Suprapubic skin (tissue), 4 donors: ENCODE data around the gene SLC35F2. TPM values are rescaled to one million over a fixed set of nuclear protein-coding genes. Genes with fewer than 3 reads are reported as not detected.

Experiments used
- DNase-seq, 2 donors: peaks; one replicate each; pipeline ENCODE4 v3.0.0-alpha.2; 2019; ENCODE audit warnings: low spot score in 2 of 2
- H3K27ac ChIP-seq: fragments of 200-600 bp; sonication (generic); one replicate; pipeline ENCODE4 v1.5.1; 2019
- H3K27me3 ChIP-seq: fragments of 200-600 bp; sonication (generic); one replicate; pipeline ENCODE4 v1.5.1; 2019
- H3K36me3 ChIP-seq: fragments of 200-600 bp; sonication (generic); one replicate; pipeline ENCODE4 v1.5.1; 2019
- H3K4me1 ChIP-seq: fragments of 200-600 bp; sonication (generic); one replicate; pipeline ENCODE4 v1.5.1; 2019
- H3K4me3 ChIP-seq: fragments of 200-600 bp; sonication (generic); one replicate; pipeline ENCODE4 v1.5.1; 2019; ENCODE audit warnings: mild to moderate bottlenecking
- H3K9me3 ChIP-seq: fragments of 200-600 bp; sonication (generic); one replicate; pipeline ENCODE4 v1.5.1; 2019
- EP300 ChIP-seq: sonication (generic); formaldehyde crosslinking; IDR thresholded peaks from one replicate; pipeline ENCODE4 v1.6.1; 2017; ENCODE audit warnings: antibody characterized with exemption
- POLR2A ChIP-seq, 2 donors: fragments of 450-650 bp; IDR thresholded peaks; one replicate each; pipeline ENCODE4 v1.6.1; 2017; ENCODE audit warnings: antibody characterized with exemption in 2 of 2, mild to moderate bottlenecking in 2 of 2, moderate library complexity in 2 of 2
- POLR2AphosphoS5 ChIP-seq, 3 donors: sonication (generic); formaldehyde crosslinking; IDR thresholded peaks; one replicate each; pipeline ENCODE4 v1.6.1; 2017; ENCODE audit warnings: antibody characterized with exemption in 3 of 3
- whole genome bisulfite sequencing: methylation state at CpG from one replicate; pipeline ENCODE4 v1.1.5; 2018; 5-methylcytosine and 5-hydroxymethylcytosine counted together
- total RNA-seq, 4 donors: library from RNA; depleted of rRNA; stranded (reverse); fragments of >200 nt; gene quantifications; one replicate each; pipeline ENCODE4 v1.1.0, GENCODE V29; 2016
- TF ChIP-seq, protein P1 (sequence below), 2 donors: fragments of 200-600 bp in 1 of 2; fragments of 450-650 bp in 1 of 2; sonication (generic) in 1 of 2; IDR thresholded peaks; one replicate each; pipeline ENCODE4 v1.5.1; 2016 to 2019; ENCODE audit warnings: antibody characterized with exemption in 2 of 2, mild to moderate bottlenecking in 1 of 2, moderate library complexity in 1 of 2

Gene SLC35F2
- total RNA-seq, 4 donors from 2014 or later, result 28.5 to 43.0 (median 33.7) TPM

DNA sequence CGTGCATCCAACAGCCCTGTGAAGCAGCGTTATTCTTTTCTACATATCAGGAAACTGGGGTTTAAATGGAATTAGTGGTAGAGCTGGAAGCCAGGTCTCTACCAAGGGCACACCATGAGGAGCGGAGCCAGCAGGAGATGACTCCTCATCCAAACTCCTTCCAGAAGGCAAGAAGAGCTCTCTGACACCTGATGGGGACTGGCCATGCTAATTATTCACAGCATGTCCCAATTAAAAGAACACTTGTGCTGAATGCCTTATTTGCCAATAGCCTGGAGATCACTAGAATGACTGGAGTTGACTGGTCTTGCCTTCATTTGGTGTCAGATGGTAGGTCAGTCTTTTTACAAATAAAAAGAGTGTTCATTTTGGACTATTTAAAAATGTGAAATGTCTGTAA is 113.9 kb downstream of the SLC35F2 start:
- no peak overlapping the region for H3K4me3 ChIP-seq
- H3K27me3 ChIP-seq, result no peaks in the 10 kb centered on the region
- H3K9me3 ChIP-seq, result no peaks in the 10 kb centered on the region
- H3K4me1 ChIP-seq, result no peaks in the 10 kb centered on the region
- no peak overlapping the region for H3K27ac ChIP-seq
- WGBS, result 85% methylated on average over 3 of the region's 3 CpGs
- H3K36me3 ChIP-seq, result no peaks in the 10 kb centered on the region
- TF ChIP-seq EP300 (no peak), POLR2A (IDR thresholded peaks at IDR 0.05) (no peak), POLR2AphosphoS5 (IDR thresholded peaks at IDR 0.05) (no peak)
- TF ChIP-seq, protein P1, sequence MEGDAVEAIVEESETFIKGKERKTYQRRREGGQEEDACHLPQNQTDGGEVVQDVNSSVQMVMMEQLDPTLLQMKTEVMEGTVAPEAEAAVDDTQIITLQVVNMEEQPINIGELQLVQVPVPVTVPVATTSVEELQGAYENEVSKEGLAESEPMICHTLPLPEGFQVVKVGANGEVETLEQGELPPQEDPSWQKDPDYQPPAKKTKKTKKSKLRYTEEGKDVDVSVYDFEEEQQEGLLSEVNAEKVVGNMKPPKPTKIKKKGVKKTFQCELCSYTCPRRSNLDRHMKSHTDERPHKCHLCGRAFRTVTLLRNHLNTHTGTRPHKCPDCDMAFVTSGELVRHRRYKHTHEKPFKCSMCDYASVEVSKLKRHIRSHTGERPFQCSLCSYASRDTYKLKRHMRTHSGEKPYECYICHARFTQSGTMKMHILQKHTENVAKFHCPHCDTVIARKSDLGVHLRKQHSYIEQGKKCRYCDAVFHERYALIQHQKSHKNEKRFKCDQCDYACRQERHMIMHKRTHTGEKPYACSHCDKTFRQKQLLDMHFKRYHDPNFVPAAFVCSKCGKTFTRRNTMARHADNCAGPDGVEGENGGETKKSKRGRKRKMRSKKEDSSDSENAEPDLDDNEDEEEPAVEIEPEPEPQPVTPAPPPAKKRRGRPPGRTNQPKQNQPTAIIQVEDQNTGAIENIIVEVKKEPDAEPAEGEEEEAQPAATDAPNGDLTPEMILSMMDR (IDR thresholded peaks at IDR 0.05), result no peak
- no peak for DNase-seq

DNA sequence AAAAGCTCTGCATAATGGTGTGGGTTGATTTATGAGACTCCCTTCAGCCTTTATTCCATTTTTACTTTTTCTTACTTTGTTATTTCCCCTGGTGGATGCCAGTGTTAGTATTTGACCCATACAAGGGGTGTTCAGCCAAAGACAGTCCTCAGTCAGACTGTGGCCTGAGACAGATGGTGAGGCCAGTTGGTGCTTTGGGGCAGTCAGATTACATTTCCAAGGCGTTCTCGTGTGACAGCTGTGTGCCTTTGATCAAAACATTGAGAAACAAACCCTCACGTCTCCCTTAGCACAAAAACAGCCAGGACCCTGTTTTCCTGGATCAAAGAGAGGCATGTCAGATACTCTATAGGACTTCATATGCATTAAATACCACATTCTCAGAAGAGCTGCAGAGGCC is 115.4 kb downstream of the SLC35F2 start:
- Histone ChIP-seq H3K4me3 (no peak overlapping the region), H3K27me3 (no peaks in the 10 kb centered on the region), H3K9me3 (no peaks in the 10 kb centered on the region), H3K27ac (no peak overlapping the region), H3K36me3 (no peaks in the 10 kb centered on the region), H3K4me1 (no peaks in the 10 kb centered on the region)
- no peak for DNase-seq
- WGBS, result 48% methylated on average over 3 of the region's 3 CpGs
- TF ChIP-seq, protein P1 (IDR thresholded peaks at IDR 0.05), result no peak
- TF ChIP-seq POLR2AphosphoS5 (IDR thresholded peaks at IDR 0.05), result no peak
- TF ChIP-seq POLR2A (IDR thresholded peaks at IDR 0.05), result no peak
- no peak for TF ChIP-seq EP300

DNA sequence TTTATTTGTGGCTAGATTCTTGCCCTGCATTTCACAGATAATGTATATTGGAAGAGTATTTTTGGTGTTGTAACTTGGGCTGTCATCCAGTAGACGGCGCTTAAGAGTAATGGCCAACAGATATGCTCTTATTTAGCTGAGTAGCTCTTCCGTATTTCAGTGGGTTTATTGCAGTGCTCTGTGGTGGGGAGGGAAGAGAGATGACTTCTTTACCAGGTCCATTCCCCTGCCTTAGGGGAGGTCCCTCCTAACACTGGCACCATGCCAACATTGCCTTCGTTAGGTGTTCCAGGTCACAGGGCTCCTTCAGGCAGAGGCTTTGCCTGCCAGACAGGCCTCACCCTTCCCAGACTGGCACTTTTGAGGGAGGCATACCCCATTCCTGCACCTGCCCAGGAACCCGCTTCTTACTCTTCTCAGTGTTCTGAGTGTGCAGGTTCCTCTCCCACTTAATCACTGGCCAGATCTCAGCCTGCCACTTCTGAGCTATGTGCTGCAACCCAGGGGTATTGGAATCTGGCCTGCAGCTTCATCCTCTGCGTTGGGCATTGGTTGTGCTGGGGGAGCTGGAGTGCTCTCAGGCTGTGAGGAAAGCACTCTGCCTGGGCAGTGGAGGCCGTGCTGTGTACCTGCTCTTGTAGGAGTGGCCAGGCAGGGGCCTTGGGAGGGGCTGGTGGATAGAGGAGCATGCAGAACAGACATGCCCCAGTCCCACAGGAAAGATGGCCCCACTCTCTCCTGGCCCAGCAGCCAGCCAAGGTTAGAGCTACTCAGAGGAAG is 117.4 kb downstream of the SLC35F2 start:
- TF ChIP-seq EP300, result no peak
- TF ChIP-seq POLR2AphosphoS5 (IDR thresholded peaks at IDR 0.05), result no peak
- TF ChIP-seq, protein P1 (IDR thresholded peaks at IDR 0.05), result no peak
- no peak for TF ChIP-seq POLR2A (IDR thresholded peaks at IDR 0.05)
- DNase-seq, result no peak
- 48% methylated on average over 5 of the region's 7 CpGs for WGBS

More for the DNA sequence above, 117.4 kb downstream of the SLC35F2 start:
- no peak overlapping the region for H3K4me3 ChIP-seq
- H3K9me3 ChIP-seq, result no peaks in the 10 kb centered on the region
- H3K27ac ChIP-seq, result no peak overlapping the region
- H3K27me3 ChIP-seq, result no peaks in the 10 kb centered on the region
- H3K4me1 ChIP-seq, result no peaks in the 10 kb centered on the region
- H3K36me3 ChIP-seq, result no peaks in the 10 kb centered on the region

Other genes with a start within 250 kb of the SLC35F2 start
- 1 to 10 TPM in 2 of 4 donors, not detected in 2; 5.5 to 5.9 TPM for gene SLN, start 146.7 kb downstream of the SLC35F2 start, total RNA-seq
- gene RAB39A, start 69.7 kb upstream of the SLC35F2 start, total RNA-seq, result under 1 TPM in 1 of 4 donors, not detected in 3; 0.34 TPM
- 10 to 100 TPM; 24.8 to 59.1 (median 38.4) TPM for gene CUL5, start 150.1 kb upstream of the SLC35F2 start, total RNA-seq